NCI-H1092 (cell line): ENCODE measurements around the gene SERINC3.
"Not testable (repeated sequence)": the region's sequence is repeated elsewhere in the genome, so short reads cannot be mapped to it uniquely, and the experiment has no call there.

Experiments
- DNase-seq: peaks from one replicate; lab custom pipeline; 2025; lab: John Stamatoyannopoulos, UW

SERINC3 gene

GRCh38 chr20:44521484-44522481 is at the start of gene SERINC3:
Gene SERINC3, minus strand, starts transcription at chr20:44522070. Its CDS starts 119 bp downstream, at chr20:44521951.
- DNase-seq, result peak; percentile 87

GRCh38 chr20:44571362-44571988 is 49.6 kb upstream of the SERINC3 start:
- no peak for DNase-seq

- DNase-seq, result no peak
Measured at GRCh38 chr20:44570367-44570766, 48.5 kb upstream of the SERINC3 start.

GRCh38 chr20:44566811-44567210 is 44.9 kb upstream of the SERINC3 start:
- no peak for DNase-seq

- no peak for DNase-seq
Measured at GRCh38 chr20:44566018-44566417, 44.1 kb upstream of the SERINC3 start.

GRCh38 chr20:44561876-44562275 is 40.0 kb upstream of the SERINC3 start:
- DNase-seq, result no peak

- DNase-seq, result not testable (repeated sequence)
Measured at GRCh38 chr20:44560818-44561217, 38.9 kb upstream of the SERINC3 start.

- no peak for DNase-seq
Measured at GRCh38 chr20:44560229-44560628, 38.4 kb upstream of the SERINC3 start.

- no peak for DNase-seq
Measured at GRCh38 chr20:44559302-44559701, 37.4 kb upstream of the SERINC3 start.

GRCh38 chr20:44552950-44553908 is 31.4 kb upstream of the SERINC3 start:
- DNase-seq, result peak; percentile 0

GRCh38 chr20:44552568-44552949 is 30.7 kb upstream of the SERINC3 start:
- DNase-seq, result no peak

GRCh38 chr20:44552050-44552449 is 30.2 kb upstream of the SERINC3 start:
- DNase-seq, result no peak

- DNase-seq, result no peak
Measured at GRCh38 chr20:44549123-44549522, 27.3 kb upstream of the SERINC3 start.

GRCh38 chr20:44547419-44547818 is 25.5 kb upstream of the SERINC3 start:
- no peak for DNase-seq

GRCh38 chr20:44544263-44544662 is 22.4 kb upstream of the SERINC3 start:
- DNase-seq, result no peak

GRCh38 chr20:44543358-44543757 is 21.5 kb upstream of the SERINC3 start:
- DNase-seq, result no peak

- DNase-seq, result no peak
Measured at GRCh38 chr20:44542890-44543289, 21.0 kb upstream of the SERINC3 start.

- no peak for DNase-seq
Measured at GRCh38 chr20:44541992-44542391, 20.1 kb upstream of the SERINC3 start.

GRCh38 chr20:44540834-44541233 is 19.0 kb upstream of the SERINC3 start:
- no peak for DNase-seq

- no peak for DNase-seq
Measured at GRCh38 chr20:44537993-44538392, 16.1 kb upstream of the SERINC3 start.

GRCh38 chr20:44536175-44536574 is 14.3 kb upstream of the SERINC3 start:
- DNase-seq, result no peak

GRCh38 chr20:44533928-44534327 is 12.1 kb upstream of the SERINC3 start:
- DNase-seq, result no peak
